ENCODE measurements around the gene ZNF865. TPM values are rescaled to one million over a fixed set of nuclear protein-coding genes. Genes with fewer than 3 reads are reported as not detected.

Gene ZNF865
- total and polyA plus RNA-seq, 7 donors, result 11.1 to 40.4 (median 19.9) TPM

- no peak for TF ChIP-seq CTCF (IDR thresholded peaks at IDR 0.05)
- H3K9me3 ChIP-seq, result no peaks in the 10 kb centered on the region
- H3K27me3 ChIP-seq (ENCODE audit: insufficient read depth in 3 of 3, low read length in 2 of 3), result no peaks in the 10 kb centered on the region
- intact Hi-C loops (cut with DNase I), result loop anchor here in 1 of 2 donors (10.0 kb wide), 1 partner anchor 274 kb away; the partner anchor contains the start of genes RPL28 and TMEM238
- peaks cover 35% of the 10 kb centered on the region for H3K4me1 ChIP-seq
- 89% methylated on average over 36 to 37 of the region's 37 CpGs for WGBS, 3 donors
- DNase-seq (peak in 1 of 2 donors; percentile 39), ATAC-seq (no peak)
- peaks cover 6 to 45% of the 10 kb centered on the region in 2 donors for H3K36me3 ChIP-seq (ENCODE audit: insufficient read depth in 1 of 2, low read depth in 1 of 2)
- H3K27ac ChIP-seq, result peak overlapping the region; percentile 30
- no peak overlapping the region for H3K4me3 ChIP-seq
These were observed 53.5 kb downstream of the ZNF865 start for GRCh38 chr19:55658846-55659459.

DNA sequence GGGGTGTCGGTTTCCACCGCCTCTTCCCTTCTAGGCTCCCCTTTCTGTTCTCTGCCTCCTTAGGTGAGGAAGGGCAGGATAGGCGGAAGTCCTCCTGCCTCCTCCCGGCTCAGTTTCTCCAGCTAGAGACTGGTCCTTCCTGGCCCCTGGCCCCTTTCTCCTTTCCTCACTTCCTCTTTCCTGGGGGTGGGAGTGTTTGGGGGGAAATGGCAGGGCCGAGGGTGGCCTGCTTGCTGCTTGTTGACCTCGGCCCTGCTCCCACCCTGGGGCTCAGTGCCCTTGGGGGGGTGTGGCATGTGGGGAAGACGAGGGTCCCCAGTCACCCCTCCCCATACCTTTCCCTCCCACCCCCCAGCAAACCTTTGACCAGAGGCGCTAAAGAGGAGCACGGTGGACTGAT is 54.4 kb downstream of the ZNF865 start:
- peaks cover 35% of the 10 kb centered on the region for H3K4me1 ChIP-seq
- intact Hi-C loops (cut with DNase I), result loop anchor here in 1 of 2 donors (10.0 kb wide), 1 partner anchor 275 kb away; the partner anchor contains the start of genes RPL28 and TMEM238
- DNase-seq, result peak in 1 of 2 donors; percentile 43
- ATAC-seq, result no peak
- no peaks in the 10 kb centered on the region for H3K9me3 ChIP-seq
- H3K4me3 ChIP-seq, result no peak overlapping the region
- no peaks in the 10 kb centered on the region for H3K27me3 ChIP-seq (ENCODE audit: insufficient read depth in 3 of 3, low read length in 2 of 3)
- no peak overlapping the region for H3K27ac ChIP-seq
- WGBS, 3 donors, result 68 to 76% (median 69%) methylated on average over 9 of the region's 9 CpGs
- no peak for TF ChIP-seq CTCF (IDR thresholded peaks at IDR 0.05)
- peaks cover 9 to 54% of the 10 kb centered on the region in 2 donors for H3K36me3 ChIP-seq (ENCODE audit: insufficient read depth in 1 of 2, low read depth in 1 of 2)

- H3K27me3 ChIP-seq (ENCODE audit: insufficient read depth in 3 of 3, low read length in 2 of 3), result no peaks in the 10 kb centered on the region
- peaks cover 9 to 58% of the 10 kb centered on the region in 2 donors for H3K36me3 ChIP-seq (ENCODE audit: insufficient read depth in 1 of 2, low read depth in 1 of 2)
- peak in 1 of 2 donors; percentile 28 for DNase-seq
- WGBS, 3 donors, result 81 to 86% (median 85%) methylated on average over 10 to 12 of the region's 12 CpGs
- H3K27ac ChIP-seq, result no peak overlapping the region
- no peak for TF ChIP-seq CTCF (IDR thresholded peaks at IDR 0.05)
- no peak overlapping the region for H3K4me3 ChIP-seq
- intact Hi-C loops (cut with DNase I), result no loop called here
- no peaks in the 10 kb centered on the region for H3K9me3 ChIP-seq
- no peak for ATAC-seq
- H3K4me1 ChIP-seq, result peaks cover 35% of the 10 kb centered on the region
These were observed 55.0 kb downstream of the ZNF865 start for GRCh38 chr19:55660404-55660803.

GRCh38 chr19:55660991-55661390 is 55.5 kb downstream of the ZNF865 start:
- no peak for ATAC-seq
- no peaks in the 10 kb centered on the region for H3K27me3 ChIP-seq (ENCODE audit: insufficient read depth in 3 of 3, low read length in 2 of 3)
- H3K4me3 ChIP-seq, result no peak overlapping the region
- H3K4me1 ChIP-seq, result peaks cover 34% of the 10 kb centered on the region
- no peak overlapping the region for H3K27ac ChIP-seq
- DNase-seq, result peak in 1 of 2 donors; percentile 44
- WGBS, 3 donors, result 49 to 78% (median 61%) methylated on average over 16 of the region's 16 CpGs
- H3K9me3 ChIP-seq, result no peaks in the 10 kb centered on the region
- no peak for TF ChIP-seq CTCF (IDR thresholded peaks at IDR 0.05)
- peaks cover 9 to 64% of the 10 kb centered on the region in 2 donors for H3K36me3 ChIP-seq (ENCODE audit: insufficient read depth in 1 of 2, low read depth in 1 of 2)
- intact Hi-C loops (cut with DNase I), result no loop called here
